HAP-1 (cell line): ENCODE results near the gene BAZ1A.

Source experiments
- DNase-seq, 2 experiments: peaks; one replicate each; pipeline ENCODE4 v3.0.0-alpha.2; 2016 to 2020; ENCODE audit warnings: low spot score in 2 of 2
- H3K27me3 ChIP-seq: fragments of 250-450 bp; sonication (Bioruptor Pico); 2 replicates; pipeline ENCODE4 v1.5.1; 2020; ENCODE audit warnings: low read depth, mild to moderate bottlenecking, moderate library complexity
- H3K36me3 ChIP-seq: fragments of 250-450 bp; sonication (Bioruptor Pico); replicated peaks from 2 replicates; pipeline ENCODE4 v1.5.1; 2020; ENCODE audit warnings: mild to moderate bottlenecking
- H3K4me1 ChIP-seq: fragments of 250-450 bp; sonication (Bioruptor Pico); 2 replicates; pipeline ENCODE4 v1.5.1; 2020; ENCODE audit warnings: mild to moderate bottlenecking
- H3K4me3 ChIP-seq: fragments of 250-450 bp; sonication (Bioruptor Pico); 2 replicates; pipeline ENCODE4 v1.5.1; 2020; ENCODE audit warnings: mild to moderate bottlenecking, moderate library complexity
- H3K9me3 ChIP-seq: fragments of 250-450 bp; sonication (Bioruptor Pico); 2 replicates; pipeline ENCODE4 v1.5.1; 2020; ENCODE audit warnings: mild to moderate bottlenecking, moderate library complexity
- in situ Hi-C: fragments of 300-500 bp; cut with MboI; formaldehyde crosslinking; loops from 3 replicates; pipeline ENCODE4 v1.14.3; 2020; ENCODE audit warnings: low sequenced_read_pairs, inconsistent platforms, mixed read lengths

Gene BAZ1A

DNA sequence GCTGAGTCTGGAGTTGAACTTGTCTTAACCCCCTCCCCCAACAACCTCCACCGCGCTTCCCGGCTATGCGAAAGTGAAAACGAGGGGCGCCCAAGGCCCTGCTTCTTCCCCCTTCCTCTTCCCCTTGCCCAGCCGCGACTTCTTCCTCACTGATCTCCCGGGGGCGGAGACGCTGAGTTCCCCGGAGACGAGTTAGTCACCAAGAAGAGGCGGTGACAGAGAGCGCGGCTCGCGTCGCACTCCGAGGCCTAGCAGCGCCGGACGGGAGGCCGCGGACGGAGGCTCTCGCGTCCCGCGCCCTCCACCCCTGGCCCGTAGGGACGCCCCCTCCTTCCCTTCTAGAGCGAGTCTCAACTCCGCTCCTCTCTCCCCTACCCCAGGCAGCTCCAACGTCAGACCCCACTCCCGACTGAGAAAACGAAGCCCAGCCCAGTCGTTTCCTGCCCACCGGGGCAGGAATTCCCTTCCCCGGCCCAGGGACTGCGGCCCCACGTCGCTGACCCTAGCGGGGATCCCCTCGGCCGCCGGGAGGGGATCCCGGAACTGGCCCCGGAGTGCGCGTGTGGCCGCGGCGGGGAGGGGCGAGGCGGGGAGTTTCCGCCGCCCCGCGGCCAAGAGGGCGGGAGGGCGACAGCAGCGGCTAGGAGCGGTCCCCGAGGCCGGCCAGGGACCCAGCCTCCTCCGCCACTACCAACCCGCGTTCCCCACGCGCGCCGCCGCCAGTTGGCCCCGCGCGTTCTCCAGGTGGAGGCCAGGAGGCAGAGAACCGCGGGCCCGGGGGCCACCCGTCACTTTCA lies 1.4 kb downstream of the BAZ1A start:
- H3K4me3 ChIP-seq, result peak overlapping the region; percentile 91
- peaks cover 8% of the 10 kb centered on the region for H3K4me1 ChIP-seq
- H3K27me3 ChIP-seq, result no peaks in the 10 kb centered on the region
- in situ Hi-C loops, result loop anchor here (10.0 kb wide), 1 partner anchor 251 kb away; the partner anchor contains the start of genes PPP2R3C and PRORP
- no peaks in the 10 kb centered on the region; the same call in 1 of the 2 replicates for H3K9me3 ChIP-seq
- H3K36me3 ChIP-seq, result peaks cover 24% of the 10 kb centered on the region
- peak; percentile 29 to 90 for DNase-seq

DNA sequence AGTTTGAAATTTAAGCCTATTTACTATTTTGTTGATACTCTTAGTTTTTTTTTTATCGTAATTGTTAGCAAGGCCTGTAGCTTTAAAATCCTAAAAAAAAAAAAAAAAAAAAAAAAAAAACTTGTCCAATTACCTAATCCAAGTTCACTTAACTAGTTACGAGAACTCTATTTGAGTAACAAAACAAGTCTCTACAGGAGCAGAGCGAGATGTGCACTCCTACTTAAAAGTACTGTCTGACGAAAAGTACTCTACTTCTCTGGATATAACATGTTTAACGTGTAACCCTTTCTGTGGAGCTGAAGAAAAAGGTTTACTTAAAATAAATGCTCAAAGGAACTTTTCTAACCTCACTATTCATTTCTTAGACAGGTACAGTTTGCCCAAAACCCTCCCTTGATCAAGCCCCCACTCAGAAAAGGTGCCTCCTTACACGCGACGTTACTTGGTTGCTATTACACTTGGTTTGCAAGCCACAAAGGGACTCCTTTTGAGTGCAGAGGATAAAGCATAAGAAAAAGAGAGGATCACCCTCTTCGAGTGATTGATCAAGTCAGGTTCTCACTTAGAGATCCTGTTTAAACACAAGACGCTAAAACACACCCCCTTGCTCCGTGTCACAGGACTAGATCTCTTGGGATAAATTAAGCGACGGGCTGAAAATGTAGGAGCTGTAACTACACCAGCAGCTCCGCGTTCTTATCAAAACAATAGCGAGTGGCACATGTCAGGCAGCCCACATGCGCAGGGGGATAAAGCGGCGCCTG lies 2.2 kb downstream of the BAZ1A start:
- in situ Hi-C loops, result loop anchor here (10.0 kb wide), 1 partner anchor 252 kb away; the partner anchor contains the start of genes PPP2R3C and PRORP
- DNase-seq, result peak in 1 of 2 experiments; percentile 80
- Histone ChIP-seq H3K4me3 (peak overlapping the region; percentile 91), H3K9me3 (no peaks in the 10 kb centered on the region; the same call in 1 of the 2 replicates), H3K27me3 (no peaks in the 10 kb centered on the region), H3K4me1 (peaks cover 8% of the 10 kb centered on the region), H3K36me3 (peaks cover 28% of the 10 kb centered on the region)

GRCh38 chr14:34867199-34867598 lies 8.0 kb downstream of the BAZ1A start:
- DNase-seq, result no peak
- Histone ChIP-seq H3K4me1 (peaks cover 5% of the 10 kb centered on the region), H3K27me3 (no peaks in the 10 kb centered on the region), H3K9me3 (no peaks in the 10 kb centered on the region; the same call in 1 of the 2 replicates), H3K4me3 (no peak overlapping the region), H3K36me3 (peaks cover 39% of the 10 kb centered on the region)
- in situ Hi-C loops, result no loop called here

DNA sequence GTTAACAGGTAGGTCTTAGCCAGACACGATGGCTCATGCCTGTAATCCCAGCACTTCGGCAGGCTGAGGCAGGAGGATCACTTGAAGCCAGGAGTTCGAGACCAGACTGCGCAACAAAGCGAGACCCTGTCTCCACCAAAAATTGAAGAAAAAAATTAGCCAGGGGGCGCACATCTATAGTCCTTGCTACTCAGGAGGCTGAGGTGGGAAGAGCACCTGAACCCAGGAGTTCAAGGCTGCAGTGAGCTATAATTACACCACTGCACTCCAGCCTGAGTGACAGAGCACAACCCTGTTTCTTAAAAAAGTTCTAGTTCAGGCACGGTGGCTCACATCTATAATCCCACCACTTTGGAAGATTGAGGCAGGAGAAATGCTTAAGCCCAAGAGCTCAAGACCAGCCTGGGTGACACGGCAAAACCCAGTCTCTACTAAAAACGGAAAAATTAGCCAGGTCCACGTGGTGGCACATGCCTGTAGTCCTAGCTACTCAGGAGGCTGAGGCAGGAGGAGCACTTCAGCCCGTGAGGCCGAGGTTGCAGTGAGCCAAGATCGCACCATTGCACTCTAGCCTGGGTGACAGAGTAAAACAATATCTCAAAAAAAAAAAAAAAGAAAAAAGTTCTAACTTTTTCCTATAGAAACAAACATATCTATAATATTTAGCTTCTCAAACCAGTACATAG lies 9.1 kb downstream of the BAZ1A start:
- Histone ChIP-seq H3K4me1 (peaks cover 11% of the 10 kb centered on the region), H3K36me3 (peaks cover 33% of the 10 kb centered on the region), H3K27me3 (no peaks in the 10 kb centered on the region), H3K9me3 (no peaks in the 10 kb centered on the region; the same call in 1 of the 2 replicates), H3K4me3 (no peak overlapping the region)
- no peak for DNase-seq
- in situ Hi-C loops, result no loop called here

DNA sequence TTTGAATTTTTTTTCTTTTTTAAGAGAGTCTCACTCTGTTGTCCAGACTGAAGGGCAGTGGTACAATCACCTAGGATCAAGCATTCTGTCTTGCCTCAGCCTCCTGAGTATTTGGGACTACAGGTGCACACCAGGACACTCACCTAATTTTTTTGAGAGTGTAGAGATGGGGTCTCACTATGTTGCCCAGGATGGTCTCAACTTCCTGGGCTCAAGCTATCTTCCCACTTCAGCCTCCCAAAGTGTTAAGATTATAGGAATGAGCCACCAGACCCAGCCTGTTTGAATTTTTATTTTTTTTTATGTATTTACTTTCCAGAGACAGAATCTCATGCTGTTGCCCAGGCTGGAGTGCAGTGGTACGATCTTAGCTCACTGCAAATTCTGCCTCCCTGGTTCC lies 11.3 kb downstream of the BAZ1A start:
- no peaks in the 10 kb centered on the region for H3K9me3 ChIP-seq
- no peak overlapping the region for H3K4me3 ChIP-seq
- H3K27me3 ChIP-seq, result no peaks in the 10 kb centered on the region
- in situ Hi-C loops, result no loop called here
- H3K36me3 ChIP-seq, result peaks cover 24% of the 10 kb centered on the region
- DNase-seq, result no peak
- peaks cover 15% of the 10 kb centered on the region for H3K4me1 ChIP-seq

GRCh38 chr14:34858765-34859164 lies 16.4 kb downstream of the BAZ1A start:
- in situ Hi-C loops, result no loop called here
- Histone ChIP-seq H3K27me3 (no peaks in the 10 kb centered on the region), H3K9me3 (no peaks in the 10 kb centered on the region), H3K4me1 (peaks cover 15% of the 10 kb centered on the region), H3K4me3 (no peak overlapping the region), H3K36me3 (peaks cover 39% of the 10 kb centered on the region)
- DNase-seq, result no peak

GRCh38 chr14:34857689-34858449 lies 17.3 kb downstream of the BAZ1A start:
- H3K4me1 ChIP-seq, result peaks cover 15% of the 10 kb centered on the region
- H3K4me3 ChIP-seq, result no peak overlapping the region
- H3K36me3 ChIP-seq, result peaks cover 48% of the 10 kb centered on the region
- H3K9me3 ChIP-seq, result no peaks in the 10 kb centered on the region
- no peaks in the 10 kb centered on the region for H3K27me3 ChIP-seq
- in situ Hi-C loops, result no loop called here
- no peak for DNase-seq

GRCh38 chr14:34853041-34853440 lies 22.1 kb downstream of the BAZ1A start:
- in situ Hi-C loops, result no loop called here
- H3K36me3 ChIP-seq, result peaks cover 49% of the 10 kb centered on the region

GRCh38 chr14:34851395-34851794 lies 23.8 kb downstream of the BAZ1A start:
- no peak overlapping the region for H3K4me3 ChIP-seq
- H3K27me3 ChIP-seq, result no peaks in the 10 kb centered on the region
- no peaks in the 10 kb centered on the region for H3K9me3 ChIP-seq
- no peak for DNase-seq
- in situ Hi-C loops, result no loop called here
- no peaks in the 10 kb centered on the region for H3K4me1 ChIP-seq
- peaks cover 49% of the 10 kb centered on the region for H3K36me3 ChIP-seq

More at GRCh38 chr14:34853041-34853440, 22.1 kb downstream of the BAZ1A start:
- no peak overlapping the region for H3K4me3 ChIP-seq
- no peaks in the 10 kb centered on the region for H3K9me3 ChIP-seq
- H3K27me3 ChIP-seq, result no peaks in the 10 kb centered on the region
- DNase-seq, result no peak
- no peaks in the 10 kb centered on the region for H3K4me1 ChIP-seq

DNA sequence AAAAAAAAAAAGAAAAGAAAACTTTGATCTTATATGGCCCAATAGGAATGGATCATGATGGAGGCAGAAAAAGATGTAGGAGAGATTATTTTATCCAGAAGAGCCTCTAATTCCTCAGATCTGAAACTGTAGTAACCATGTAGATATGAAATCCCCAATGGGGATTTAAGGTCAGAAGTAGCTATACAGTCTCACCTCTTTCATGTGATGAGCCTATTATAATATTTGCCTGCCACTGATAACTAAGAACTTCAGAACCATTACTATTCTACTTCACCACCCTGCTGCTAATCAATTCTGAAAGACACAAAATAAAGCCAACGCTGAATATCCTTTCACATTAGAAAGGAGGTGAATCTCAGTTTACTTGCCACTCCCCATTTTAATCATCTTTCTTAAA lies 29.3 kb downstream of the BAZ1A start:
- Histone ChIP-seq H3K4me1 (peaks cover 15% of the 10 kb centered on the region), H3K36me3 (peaks cover 29% of the 10 kb centered on the region), H3K4me3 (no peak overlapping the region), H3K9me3 (no peaks in the 10 kb centered on the region), H3K27me3 (no peaks in the 10 kb centered on the region)
- no peak for DNase-seq
- in situ Hi-C loops, result no loop called here

- in situ Hi-C loops, result no loop called here
- no peak for DNase-seq
These were observed 32.1 kb downstream of the BAZ1A start for GRCh38 chr14:34843011-34843554.

GRCh38 chr14:34837801-34838322 lies 37.3 kb downstream of the BAZ1A start:
- peaks cover 11% of the 10 kb centered on the region for H3K36me3 ChIP-seq
- H3K4me3 ChIP-seq, result no peak overlapping the region
- DNase-seq, result no peak
- no peaks in the 10 kb centered on the region for H3K27me3 ChIP-seq
- in situ Hi-C loops, result no loop called here
- peaks cover 21% of the 10 kb centered on the region for H3K4me1 ChIP-seq
- H3K9me3 ChIP-seq, result no peaks in the 10 kb centered on the region

More at GRCh38 chr14:34843011-34843554, 32.1 kb downstream of the BAZ1A start:
- Histone ChIP-seq H3K36me3 (peaks cover 23% of the 10 kb centered on the region), H3K4me3 (no peak overlapping the region), H3K9me3 (no peaks in the 10 kb centered on the region), H3K27me3 (no peaks in the 10 kb centered on the region), H3K4me1 (peaks cover 17% of the 10 kb centered on the region)
